ENCODE data around the gene PSMC3. TPM values are rescaled to one million over a fixed set of nuclear protein-coding genes. Genes with fewer than 3 reads are reported as not detected.

PSMC3 gene
- total and polyA plus RNA-seq, 2 donors (not counting 1 experiment from before 2014, with no cell fraction given): 36.7 to 62.7 TPM

- H3K9me3 Mint-ChIP-seq (ENCODE audit: insufficient read depth): no peaks in the 10 kb centered on the region
- H3K4me2 ChIP-seq (replicated peaks; ENCODE audit: low read depth, low read length, poor library complexity, severe bottlenecking): peak overlapping the region; percentile 81
- peak overlapping the region; percentile 88 for H2AFZ ChIP-seq (ENCODE audit: insufficient read depth, low read depth, low read length, poor library complexity, severe bottlenecking)
- peak overlapping the region; percentile 2 to 55 (median 45) for H3K4me3 ChIP-seq (ENCODE audit: control extremely low read depth in 1 of 5, extremely low read depth in 1 of 5, insufficient read depth in 1 of 5, low read depth in 2 of 5, low read length in 4 of 5)
- H3K79me2 ChIP-seq (ENCODE audit: control insufficient read depth, insufficient read depth, low read length): peaks cover 36% of the 10 kb centered on the region
- DNase-seq (peak; percentile 80), ATAC-seq (ENCODE audit: low read depth) (peak; percentile 76)
- H3K27me3 Mint-ChIP-seq: no peaks in the 10 kb centered on the region
- CTCF ChIA-PET: interaction anchor here (1.2 to 5.7 kb wide), 7 partner anchors 8 to 215 kb away, joined by 3 to 72 read pairs (median 8); partner anchors contain the start of genes ACP2 and SPI1
- H3K27me3 ChIP-seq (replicated peaks in 1 of 4; ENCODE audit: control extremely low read depth in 1 of 4, control insufficient read depth in 3 of 4, insufficient read depth in 4 of 4, low read length in 3 of 4): no peaks in the 10 kb centered on the region
- intact Hi-C loops (cut with micrococcal nuclease): loop anchor here (1.0 kb wide), 3 partner anchors 14 to 20 kb away; partner anchors contain the start of genes SLC39A13 and SPI1
- peak overlapping the region; percentile 66 for H3K9ac ChIP-seq (ENCODE audit: low read length)
- TF ChIP-seq EZH2 (IDR thresholded peaks at IDR 0.05; ENCODE audit: borderline replicate concordance, insufficient read depth, low read depth, low read length, poor library complexity, severe bottlenecking) (no peak), CTCF (IDR thresholded peaks at IDR 0.05) (no peak)
- H3K9me3 ChIP-seq (ENCODE audit: control extremely low read depth in 1 of 3, control insufficient read depth in 2 of 3, insufficient read depth in 1 of 3, low read length in 2 of 3): no peaks in the 10 kb centered on the region
- H3K36me3 ChIP-seq (replicated peaks in 1 of 2; ENCODE audit: control extremely low read depth in 1 of 2, control insufficient read depth in 1 of 2, extremely low read depth in 1 of 2, insufficient read depth in 2 of 2, low read length in 1 of 2): no peaks in the 10 kb centered on the region
- POLR2A ChIA-PET: interaction anchor here (0.5 to 4.1 kb wide), 7 partner anchors 9 to 185 kb away, joined by 3 to 39 read pairs (median 4); partner anchors contain the start of genes DDB2 and SPI1
- H3K4me3 Mint-ChIP-seq: peak overlapping the region; percentile 85
- no peaks in the 10 kb centered on the region for H4K20me1 ChIP-seq (ENCODE audit: control insufficient read depth, insufficient read depth, low read length, poor library complexity, severe bottlenecking)
- H3K27ac ChIP-seq (ENCODE audit: low read length in 2 of 2): peak overlapping the region; percentile 95 to 97
- H3K27ac Mint-ChIP-seq: peak overlapping the region; percentile 98
- 11% methylated on average over 27 of the region's 39 CpGs for WGBS (ENCODE audit: insufficient coverage)
- peaks cover 59 to 82% of the 10 kb centered on the region in 2 donors for H3K4me1 ChIP-seq (ENCODE audit: control insufficient read depth in 2 of 2, insufficient read depth in 2 of 2, low read length in 2 of 2)
- peaks cover 70% of the 10 kb centered on the region for H3K4me1 Mint-ChIP-seq
Measured at GRCh38 chr11:47394322-47395222, 31.7 kb downstream of the PSMC3 start.
